AG04449 (cell line): ENCODE results near the gene VTN.

Experiments used
- CTCF ChIA-PET: fragments of 350-600 bp; formaldehyde crosslinking; extraction: SDS; loops from one replicate; lab custom pipeline; 2021; ENCODE audit warnings: antibody characterized with exemption; lab: Yijun Ruan, JAX
- POLR2A ChIA-PET: fragments of 400-600, 350-600 bp; formaldehyde crosslinking; extraction: SDS; loops from one replicate; lab custom pipeline; 2020; ENCODE audit warnings: antibody characterized with exemption, inconsistent platforms; lab: Yijun Ruan, JAX
- DNase-seq: peaks from one replicate; pipeline ENCODE4 v3.0.0-alpha.2; 2010; ENCODE audit warnings: low read depth, low spot score
- H3K4me3 ChIP-seq: 2 replicates; pipeline ENCODE4 v1.5.1; 2011; ENCODE audit warnings: low read depth, mild to moderate bottlenecking, control low read depth, low read length
- CTCF ChIP-seq: IDR thresholded peaks from one replicate; pipeline ENCODE4 v1.5.1; 2011; ENCODE audit warnings: mild to moderate bottlenecking, moderate library complexity, low read length, control low read depth, inconsistent platforms; ENCODE audit not compliant: insufficient read depth; ENCODE audit errors: missing control alignments

The VTN gene

GRCh38 chr17:28345419-28346198 lies 24.5 kb downstream of the VTN start:
- no peak for TF ChIP-seq CTCF
- ChIA-PET POLR2A (interaction anchor here (1.8 to 5.5 kb wide), 3 partner anchors 10 to 12 kb away, joined by 5 to 55 read pairs (median 9); partner anchors contain the start of genes IFT20, POLDIP2 and TNFAIP1), CTCF (interaction anchor here (0.9 to 3.3 kb wide), 8 partner anchors 8 to 114 kb away, joined by 3 to 20 read pairs (median 4); partner anchors contain the start of genes IFT20, POLDIP2 and TNFAIP1)
- H3K4me3 ChIP-seq = no peak overlapping the region
- no peak for DNase-seq

GRCh38 chr17:28344435-28344901 lies 25.6 kb downstream of the VTN start:
- ChIA-PET CTCF (interaction anchor here (1.3 to 2.8 kb wide), 2 partner anchors 9 to 26 kb away, joined by 3 to 14 read pairs; partner anchors contain the start of genes IFT20 and TNFAIP1), POLR2A (interaction anchor here (2.0 to 5.5 kb wide), 2 partner anchors 9 to 13 kb away, joined by 9 to 55 read pairs; partner anchors contain the start of genes IFT20, POLDIP2 and TNFAIP1)
- no peak for DNase-seq
- H3K4me3 ChIP-seq = no peak overlapping the region
- no peak for TF ChIP-seq CTCF

GRCh38 chr17:28344011-28344410 lies 26.1 kb downstream of the VTN start:
- TF ChIP-seq CTCF = no peak
- no peak for DNase-seq
- no peak overlapping the region for H3K4me3 ChIP-seq
- POLR2A ChIA-PET = interaction anchor here (0.8 to 5.5 kb wide), 2 partner anchors 9 to 13 kb away, joined by 3 to 55 read pairs; partner anchors contain the start of genes IFT20, POLDIP2 and TNFAIP1
- CTCF ChIA-PET = interaction anchor here (1.3 to 2.8 kb wide), 2 partner anchors 8 to 27 kb away, joined by 3 to 14 read pairs; partner anchors contain the start of genes IFT20 and TNFAIP1

- TF ChIP-seq CTCF = no peak
- CTCF ChIA-PET = no interaction called here
- no peak overlapping the region for H3K4me3 ChIP-seq
- POLR2A ChIA-PET = interaction anchor here (0.8 to 5.5 kb wide), 2 partner anchors 8 to 14 kb away, joined by 3 to 55 read pairs; partner anchors contain the start of genes IFT20, POLDIP2 and TNFAIP1
- DNase-seq = no peak
Measured at GRCh38 chr17:28343491-28343932, 26.6 kb downstream of the VTN start.

- POLR2A ChIA-PET = no interaction called here
- TF ChIP-seq CTCF = no peak
- CTCF ChIA-PET = no interaction called here
- H3K4me3 ChIP-seq = no peak overlapping the region
- no peak for DNase-seq
Measured at GRCh38 chr17:28342313-28342712, 27.8 kb downstream of the VTN start.

GRCh38 chr17:28341516-28341915 lies 28.6 kb downstream of the VTN start:
- no peak for DNase-seq
- TF ChIP-seq CTCF = no peak
- H3K4me3 ChIP-seq = no peak overlapping the region
- ChIA-PET POLR2A (no interaction called here), CTCF (interaction anchor here (1.0 kb wide), 1 partner anchor 9 kb away, joined by 3 read pairs; no protein-coding TSS in a partner anchor)
